IMR-90 (cell line): ENCODE data around the gene FBXW5.

Experiments
- CEBPB ChIP-seq: IDR thresholded peaks from 2 replicates; pipeline ENCODE4 v1.6.1; 2012; ENCODE audit warnings: low read depth, low read length, improper control_type of control experiment
- CTCF ChIP-seq: conservative IDR thresholded peaks from 2 replicates; pipeline ENCODE4 v1.5.1; 2012; ENCODE audit warnings: mild to moderate bottlenecking, low read depth, low read length, improper control_type of control experiment
- ELK1 ChIP-seq: fragments of 150-350 bp; IDR thresholded peaks from 2 replicates; pipeline ENCODE4 v1.6.1; 2016; ENCODE audit warnings: low read depth, mild to moderate bottlenecking, low read length, moderate library complexity, borderline replicate concordance
- MAFK ChIP-seq: IDR thresholded peaks from 2 replicates; pipeline ENCODE4 v1.6.1; 2012; ENCODE audit warnings: low read depth, low read length, improper control_type of control experiment
- MAZ ChIP-seq: IDR thresholded peaks from 2 replicates; pipeline ENCODE4 v1.6.1; 2012; ENCODE audit warnings: low read depth, mild to moderate bottlenecking, low read length, improper control_type of control experiment, moderate library complexity, borderline replicate concordance
- MXI1 ChIP-seq: IDR thresholded peaks from 2 replicates; pipeline ENCODE4 v1.6.1; 2012; ENCODE audit warnings: low read depth, mild to moderate bottlenecking, low read length, moderate library complexity, borderline replicate concordance
- POLR2A ChIP-seq: IDR thresholded peaks from 2 replicates; pipeline ENCODE4 v1.6.1; 2012; ENCODE audit warnings: mild to moderate bottlenecking, low read depth, low read length
- RCOR1 ChIP-seq: IDR thresholded peaks from 2 replicates; pipeline ENCODE4 v1.6.1; 2012; ENCODE audit warnings: mild to moderate bottlenecking, low read length, improper control_type of control experiment; ENCODE audit not compliant: insufficient replicate concordance
- RFX5 ChIP-seq: IDR thresholded peaks from 2 replicates; pipeline ENCODE4 v1.8.0; 2012; ENCODE audit warnings: low read depth, mild to moderate bottlenecking, low read length, moderate library complexity
- SMC3 ChIP-seq: fragments of 150-350 bp; IDR thresholded peaks from 2 replicates; pipeline ENCODE4 v1.6.1; 2016; ENCODE audit warnings: low read depth, mild to moderate bottlenecking, antibody characterized with exemption, low read length, moderate library complexity

- no peak for TF ChIP-seq MAZ
- no peak for TF ChIP-seq POLR2A
- TF ChIP-seq SMC3: no peak
- TF ChIP-seq CTCF: no peak
- TF ChIP-seq RCOR1: no peak
- TF ChIP-seq CEBPB: no peak
- TF ChIP-seq ELK1: no peak
- no peak for TF ChIP-seq MAFK
- TF ChIP-seq RFX5: no peak
- TF ChIP-seq MXI1: no peak
These were observed 1.9 kb upstream of the FBXW5 start for GRCh38 chr9:136946228-136947027.
